ENCODE measurements around the gene BUD13. TPM values are rescaled to one million over a fixed set of nuclear protein-coding genes. Genes with fewer than 3 reads are reported as not detected.

Gene BUD13
- total and polyA plus RNA-seq, 2 of the 13 experiments (the other 11 are each of a cell fraction or from before 2014, with no cell fraction given) = 13.3 to 25.9 TPM

- no peak for TF ChIP-seq MTERF4 (CRISPR knock-in tag; IDR thresholded peaks at IDR 0.05)
- peak; percentile 82; the same call in 1 of the 2 replicates for TF ChIP-seq KDM5B (CRISPR knock-in tag; IDR thresholded peaks at IDR 0.05; ENCODE audit: borderline replicate concordance)
- TF ChIP-seq, protein P1, sequence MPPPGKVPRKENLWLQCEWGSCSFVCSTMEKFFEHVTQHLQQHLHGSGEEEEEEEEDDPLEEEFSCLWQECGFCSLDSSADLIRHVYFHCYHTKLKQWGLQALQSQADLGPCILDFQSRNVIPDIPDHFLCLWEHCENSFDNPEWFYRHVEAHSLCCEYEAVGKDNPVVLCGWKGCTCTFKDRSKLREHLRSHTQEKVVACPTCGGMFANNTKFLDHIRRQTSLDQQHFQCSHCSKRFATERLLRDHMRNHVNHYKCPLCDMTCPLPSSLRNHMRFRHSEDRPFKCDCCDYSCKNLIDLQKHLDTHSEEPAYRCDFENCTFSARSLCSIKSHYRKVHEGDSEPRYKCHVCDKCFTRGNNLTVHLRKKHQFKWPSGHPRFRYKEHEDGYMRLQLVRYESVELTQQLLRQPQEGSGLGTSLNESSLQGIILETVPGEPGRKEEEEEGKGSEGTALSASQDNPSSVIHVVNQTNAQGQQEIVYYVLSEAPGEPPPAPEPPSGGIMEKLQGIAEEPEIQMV (CRISPR knock-in tag; IDR thresholded peaks at IDR 0.05; ENCODE audit: low read depth) = 0 out of 2 replicates have a peak, but pooled peaks have one; percentile 23
- TF ChIP-seq DDIT3 (CRISPR knock-in tag; IDR thresholded peaks at IDR 0.05) = no peak
- no peak for TF ChIP-seq XBP1 (CRISPR knock-in tag; IDR thresholded peaks at IDR 0.05)
- TF ChIP-seq, protein P2, sequence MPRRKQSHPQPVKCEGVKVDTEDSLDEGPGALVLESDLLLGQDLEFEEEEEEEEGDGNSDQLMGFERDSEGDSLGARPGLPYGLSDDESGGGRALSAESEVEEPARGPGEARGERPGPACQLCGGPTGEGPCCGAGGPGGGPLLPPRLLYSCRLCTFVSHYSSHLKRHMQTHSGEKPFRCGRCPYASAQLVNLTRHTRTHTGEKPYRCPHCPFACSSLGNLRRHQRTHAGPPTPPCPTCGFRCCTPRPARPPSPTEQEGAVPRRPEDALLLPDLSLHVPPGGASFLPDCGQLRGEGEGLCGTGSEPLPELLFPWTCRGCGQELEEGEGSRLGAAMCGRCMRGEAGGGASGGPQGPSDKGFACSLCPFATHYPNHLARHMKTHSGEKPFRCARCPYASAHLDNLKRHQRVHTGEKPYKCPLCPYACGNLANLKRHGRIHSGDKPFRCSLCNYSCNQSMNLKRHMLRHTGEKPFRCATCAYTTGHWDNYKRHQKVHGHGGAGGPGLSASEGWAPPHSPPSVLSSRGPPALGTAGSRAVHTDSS (CRISPR knock-in tag; conservative IDR thresholded peaks at IDR 0.05) = 0 out of 2 replicates have a peak, but pooled peaks have one; percentile 94
- TF ChIP-seq GLI4 (CRISPR knock-in tag; IDR thresholded peaks at IDR 0.05; ENCODE audit: borderline replicate concordance) = no peak
- peak; percentile 60; the same call in 1 of the 2 replicates for TF ChIP-seq ZNF670 (CRISPR knock-in tag; IDR thresholded peaks at IDR 0.05; ENCODE audit: borderline replicate concordance)
- no peak; the same call in 1 of the 2 replicates for TF ChIP-seq ZNF616 (CRISPR knock-in tag; IDR thresholded peaks at IDR 0.05; ENCODE audit: low read depth)
- TF ChIP-seq FIP1L1 (IDR thresholded peaks at IDR 0.05; ENCODE audit: borderline replicate concordance, insufficient read depth, low read depth, low read length) = no peak
- 0 out of 2 replicates have a peak, but pooled peaks have one; percentile 68 for TF ChIP-seq ZNF550 (CRISPR knock-in tag; IDR thresholded peaks at IDR 0.05; ENCODE audit: borderline replicate concordance)
- TF ChIP-seq, protein P3, sequence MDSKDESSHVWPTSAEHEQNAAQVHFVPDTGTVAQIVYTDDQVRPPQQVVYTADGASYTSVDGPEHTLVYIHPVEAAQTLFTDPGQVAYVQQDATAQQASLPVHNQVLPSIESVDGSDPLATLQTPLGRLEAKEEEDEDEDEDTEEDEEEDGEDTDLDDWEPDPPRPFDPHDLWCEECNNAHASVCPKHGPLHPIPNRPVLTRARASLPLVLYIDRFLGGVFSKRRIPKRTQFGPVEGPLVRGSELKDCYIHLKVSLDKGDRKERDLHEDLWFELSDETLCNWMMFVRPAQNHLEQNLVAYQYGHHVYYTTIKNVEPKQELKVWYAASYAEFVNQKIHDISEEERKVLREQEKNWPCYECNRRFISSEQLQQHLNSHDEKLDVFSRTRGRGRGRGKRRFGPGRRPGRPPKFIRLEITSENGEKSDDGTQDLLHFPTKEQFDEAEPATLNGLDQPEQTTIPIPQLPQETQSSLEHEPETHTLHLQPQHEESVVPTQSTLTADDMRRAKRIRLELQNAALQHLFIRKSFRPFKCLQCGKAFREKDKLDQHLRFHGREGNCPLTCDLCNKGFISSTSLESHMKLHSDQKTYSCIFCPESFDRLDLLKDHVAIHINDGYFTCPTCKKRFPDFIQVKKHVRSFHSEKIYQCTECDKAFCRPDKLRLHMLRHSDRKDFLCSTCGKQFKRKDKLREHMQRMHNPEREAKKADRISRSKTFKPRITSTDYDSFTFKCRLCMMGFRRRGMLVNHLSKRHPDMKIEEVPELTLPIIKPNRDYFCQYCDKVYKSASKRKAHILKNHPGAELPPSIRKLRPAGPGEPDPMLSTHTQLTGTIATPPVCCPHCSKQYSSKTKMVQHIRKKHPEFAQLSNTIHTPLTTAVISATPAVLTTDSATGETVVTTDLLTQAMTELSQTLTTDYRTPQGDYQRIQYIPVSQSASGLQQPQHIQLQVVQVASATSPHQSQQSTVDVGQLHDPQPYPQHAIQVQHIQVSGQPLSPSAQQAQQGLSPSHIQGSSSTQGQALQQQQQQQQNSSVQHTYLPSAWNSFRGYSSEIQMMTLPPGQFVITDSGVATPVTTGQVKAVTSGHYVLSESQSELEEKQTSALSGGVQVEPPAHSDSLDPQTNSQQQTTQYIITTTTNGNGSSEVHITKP (CRISPR knock-in tag; IDR thresholded peaks at IDR 0.05; ENCODE audit: low read depth) = 0 out of 2 replicates have a peak, but pooled peaks have one; percentile 17
- TF ChIP-seq, protein P4, sequence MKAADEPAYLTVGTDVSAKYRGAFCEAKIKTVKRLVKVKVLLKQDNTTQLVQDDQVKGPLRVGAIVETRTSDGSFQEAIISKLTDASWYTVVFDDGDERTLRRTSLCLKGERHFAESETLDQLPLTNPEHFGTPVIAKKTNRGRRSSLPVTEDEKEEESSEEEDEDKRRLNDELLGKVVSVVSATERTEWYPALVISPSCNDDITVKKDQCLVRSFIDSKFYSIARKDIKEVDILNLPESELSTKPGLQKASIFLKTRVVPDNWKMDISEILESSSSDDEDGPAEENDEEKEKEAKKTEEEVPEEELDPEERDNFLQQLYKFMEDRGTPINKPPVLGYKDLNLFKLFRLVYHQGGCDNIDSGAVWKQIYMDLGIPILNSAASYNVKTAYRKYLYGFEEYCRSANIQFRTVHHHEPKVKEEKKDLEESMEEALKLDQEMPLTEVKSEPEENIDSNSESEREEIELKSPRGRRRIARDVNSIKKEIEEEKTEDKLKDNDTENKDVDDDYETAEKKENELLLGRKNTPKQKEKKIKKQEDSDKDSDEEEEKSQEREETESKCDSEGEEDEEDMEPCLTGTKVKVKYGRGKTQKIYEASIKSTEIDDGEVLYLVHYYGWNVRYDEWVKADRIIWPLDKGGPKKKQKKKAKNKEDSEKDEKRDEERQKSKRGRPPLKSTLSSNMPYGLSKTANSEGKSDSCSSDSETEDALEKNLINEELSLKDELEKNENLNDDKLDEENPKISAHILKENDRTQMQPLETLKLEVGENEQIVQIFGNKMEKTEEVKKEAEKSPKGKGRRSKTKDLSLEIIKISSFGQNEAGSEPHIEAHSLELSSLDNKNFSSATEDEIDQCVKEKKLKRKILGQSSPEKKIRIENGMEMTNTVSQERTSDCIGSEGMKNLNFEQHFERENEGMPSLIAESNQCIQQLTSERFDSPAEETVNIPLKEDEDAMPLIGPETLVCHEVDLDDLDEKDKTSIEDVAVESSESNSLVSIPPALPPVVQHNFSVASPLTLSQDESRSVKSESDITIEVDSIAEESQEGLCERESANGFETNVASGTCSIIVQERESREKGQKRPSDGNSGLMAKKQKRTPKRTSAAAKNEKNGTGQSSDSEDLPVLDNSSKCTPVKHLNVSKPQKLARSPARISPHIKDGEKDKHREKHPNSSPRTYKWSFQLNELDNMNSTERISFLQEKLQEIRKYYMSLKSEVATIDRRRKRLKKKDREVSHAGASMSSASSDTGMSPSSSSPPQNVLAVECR (CRISPR knock-in tag; IDR thresholded peaks at IDR 0.05; ENCODE audit: borderline replicate concordance) = peak; percentile 79
- TF ChIP-seq SRSF1 (optimal IDR thresholded peaks at IDR 0.05; ENCODE audit: low read depth, low read length) = peak; percentile 31
Observed at GRCh38 chr11:116791002-116791812, 18.4 kb upstream of the BUD13 start (continued).

All from HepG2 (cell line).